Aorta (tissue), 5 donors: ENCODE results near the gene C10orf67. TPM values are rescaled to one million over a fixed set of nuclear protein-coding genes. Genes with fewer than 3 reads are reported as not detected.
"Not testable (repeated sequence)": the region's sequence is repeated elsewhere in the genome, so short reads cannot be mapped to it uniquely, and the experiment has no call there.

Experiments used
- ATAC-seq: fragments of 200-7000 bp; cut with Tn5 transposase; one replicate; pipeline ENCODE4 v1.9.1; 2022; ENCODE audit warnings: moderate library complexity; ENCODE audit not compliant: low FRiP score
- DNase-seq, 2 donors: peaks; one replicate each; pipeline ENCODE4 v3.0.0-alpha.2; 2020
- H3K27ac ChIP-seq, 2 donors: one replicate each; pipeline ENCODE4 v1.5.1; 2013; ENCODE audit warnings: low read length in 2 of 2, mild to moderate bottlenecking in 2 of 2, moderate library complexity in 2 of 2, control low read depth in 1 of 2, inconsistent platforms in 1 of 2, low read depth in 1 of 2
- H3K27me3 ChIP-seq, 2 donors: one replicate each; pipeline ENCODE4 v1.6.1; 2013; ENCODE audit warnings: control low read depth in 1 of 2, low read length in 1 of 2, mild to moderate bottlenecking in 1 of 2, moderate library complexity in 1 of 2; ENCODE audit not compliant: insufficient read depth in 2 of 2, control insufficient read depth in 1 of 2
- H3K36me3 ChIP-seq, 2 donors: one replicate each; pipeline ENCODE4 v1.6.1; 2013; ENCODE audit warnings: control low read depth in 1 of 2, low read length in 1 of 2, mild to moderate bottlenecking in 1 of 2; ENCODE audit not compliant: insufficient read depth in 2 of 2, control insufficient read depth in 1 of 2
- H3K4me1 ChIP-seq, 2 donors: one replicate each; pipeline ENCODE4 v1.6.1; 2013; ENCODE audit warnings: low read length in 2 of 2, control low read depth in 1 of 2, mild to moderate bottlenecking in 1 of 2, moderate library complexity in 1 of 2; ENCODE audit not compliant: insufficient read depth in 2 of 2, control insufficient read depth in 1 of 2
- H3K4me3 ChIP-seq, 2 donors: one replicate each; pipeline ENCODE4 v1.5.1; 2013; ENCODE audit warnings: low read length in 2 of 2, control low read depth in 1 of 2, mild to moderate bottlenecking in 1 of 2
- H3K9me3 ChIP-seq: one replicate; pipeline ENCODE4 v1.6.1; 2013; ENCODE audit warnings: mild to moderate bottlenecking, low read length; ENCODE audit not compliant: control insufficient read depth
- WGBS, 2 donors: extraction: QIAGEN DNeasy Blood & Tissue Kit; methylation state at CpG; one replicate each; pipeline ENCODE4 v1.1.7; 2013; 5-methylcytosine and 5-hydroxymethylcytosine counted together
- intact Hi-C, 2 donors: fragments of 100-400 bp; cut with DNase I; formaldehyde crosslinking; loops; one replicate each; pipeline versions ENCODE4 v1.14.2 to v1.15.0; 2022
- polyA plus RNA-seq, 2 donors: library from polyadenylated mRNA; stranded (reverse); fragments of 200-250 nt; gene quantifications; one replicate each; pipeline ENCODE4 v1.2.3, GENCODE V29; 2013
- total RNA-seq, 2 donors: library from RNA; stranded (reverse); fragmentation: NEBNext Ultra II Directional; extraction: Animal tissue kit (Norgen Biotek cat#: 25700); gene quantifications; one replicate each; pipeline ENCODE4 v1.2.1, GENCODE V29; 2021
- donor health status: healthy with polysubstance abuse.
- donor health status: Bipolar disorder and iron deficiency.
- donor health status: DM: no; HTN: no; CAD: no.
- donor health status: DM: no; HTN: no; CAD: no.
- donor health status: DM: yes; HTN: yes; CAD: no.

Gene C10orf67
- total and polyA plus RNA-seq, 4 donors, result not detected

DNA sequence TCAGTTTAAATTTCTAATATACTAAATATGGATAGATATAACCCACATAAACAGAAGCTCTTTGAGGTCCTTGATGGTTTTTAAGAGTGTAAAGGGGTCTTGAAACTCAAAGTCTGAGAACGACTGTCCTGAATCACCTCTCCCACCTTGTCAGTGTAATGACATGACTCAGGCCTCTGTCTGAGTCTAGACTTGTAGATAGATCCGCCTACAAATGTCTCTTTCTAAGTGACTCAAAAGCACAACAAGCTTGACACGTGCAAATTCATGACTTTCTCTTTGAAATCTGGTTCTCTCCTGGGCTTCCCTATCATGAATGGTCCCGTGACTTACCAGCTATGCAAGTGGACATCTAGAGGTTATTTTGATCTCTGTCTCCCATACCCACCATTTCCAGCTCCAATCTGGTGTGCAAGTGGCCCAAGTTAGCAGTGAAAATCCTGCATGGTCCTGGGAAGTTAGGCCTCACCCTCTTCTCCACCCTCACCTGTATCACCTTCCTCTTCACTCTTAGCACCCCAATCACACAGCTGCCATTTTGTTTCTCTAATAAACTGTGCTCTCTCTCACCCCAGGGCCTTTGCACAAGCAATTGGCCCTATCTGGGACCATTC is 20.9 kb upstream of the C10orf67 start:
- intact Hi-C loops, H3K36me3 ChIP-seq, ATAC-seq, H3K9me3 ChIP-seq, H3K27ac ChIP-seq, H3K27me3 ChIP-seq, DNase-seq, H3K4me3 ChIP-seq, H3K4me1 ChIP-seq: not testable (repeated sequence)
- WGBS, 2 donors, result 65 to 70% methylated on average over 4 of the region's 4 CpGs

DNA sequence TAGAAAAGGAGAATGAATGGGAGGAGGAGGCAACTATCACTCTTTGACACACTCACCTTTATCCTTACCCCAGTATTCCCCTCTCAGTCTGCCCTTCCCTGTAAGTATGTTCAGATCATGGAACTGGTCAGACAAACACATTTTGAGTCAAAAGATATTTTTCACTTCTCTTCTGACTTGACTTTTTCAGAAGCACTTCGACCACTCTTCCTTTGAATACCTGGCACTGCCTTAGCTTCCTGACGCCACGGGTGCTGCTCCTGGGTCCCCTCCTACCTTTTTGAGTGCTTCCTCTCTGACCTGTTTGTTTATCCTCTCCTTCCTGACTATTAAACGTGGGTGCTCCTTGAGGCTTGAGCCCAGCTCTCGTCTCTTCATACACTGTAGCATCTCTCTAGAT is 19.8 kb upstream of the C10orf67 start:
- H3K27me3 ChIP-seq, result no peaks in the 10 kb centered on the region
- intact Hi-C loops, result no loop called here
- ATAC-seq, result no peak
- no peaks in the 10 kb centered on the region for H3K36me3 ChIP-seq
- H3K9me3 ChIP-seq, result no peaks in the 10 kb centered on the region
- H3K27ac ChIP-seq, result no peak overlapping the region
- no peak for DNase-seq
- 59 to 60% methylated on average over 5 of the region's 5 CpGs for WGBS, 2 donors
- no peaks in the 10 kb centered on the region for H3K4me1 ChIP-seq
- H3K4me3 ChIP-seq, result no peak overlapping the region

DNA sequence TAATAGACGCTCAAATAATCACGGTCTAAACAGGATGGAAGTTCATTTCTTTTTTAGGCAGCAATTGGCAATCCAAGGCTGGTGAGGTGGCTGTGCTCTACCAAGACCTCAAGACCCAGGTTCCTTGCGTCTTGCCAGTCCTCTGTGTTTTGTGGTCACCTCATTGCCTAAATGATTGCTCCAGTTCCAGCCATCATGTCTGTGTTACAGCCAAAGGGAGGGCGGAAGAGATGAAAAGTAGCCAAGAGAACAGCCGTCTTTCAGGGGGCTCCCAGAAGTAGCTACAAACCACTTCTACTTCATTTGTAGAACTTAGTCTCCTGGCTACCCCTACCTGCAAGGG is 19.2 kb upstream of the C10orf67 start:
- intact Hi-C loops, result no loop called here
- WGBS, 2 donors, result 88 to 91% methylated on average over 5 of the region's 5 CpGs
- Histone ChIP-seq H3K36me3 (no peaks in the 10 kb centered on the region), H3K27me3 (no peaks in the 10 kb centered on the region), H3K4me3 (no peak overlapping the region), H3K9me3 (no peaks in the 10 kb centered on the region), H3K4me1 (no peaks in the 10 kb centered on the region), H3K27ac (no peak overlapping the region)
- ATAC-seq, result no peak
- no peak for DNase-seq

DNA sequence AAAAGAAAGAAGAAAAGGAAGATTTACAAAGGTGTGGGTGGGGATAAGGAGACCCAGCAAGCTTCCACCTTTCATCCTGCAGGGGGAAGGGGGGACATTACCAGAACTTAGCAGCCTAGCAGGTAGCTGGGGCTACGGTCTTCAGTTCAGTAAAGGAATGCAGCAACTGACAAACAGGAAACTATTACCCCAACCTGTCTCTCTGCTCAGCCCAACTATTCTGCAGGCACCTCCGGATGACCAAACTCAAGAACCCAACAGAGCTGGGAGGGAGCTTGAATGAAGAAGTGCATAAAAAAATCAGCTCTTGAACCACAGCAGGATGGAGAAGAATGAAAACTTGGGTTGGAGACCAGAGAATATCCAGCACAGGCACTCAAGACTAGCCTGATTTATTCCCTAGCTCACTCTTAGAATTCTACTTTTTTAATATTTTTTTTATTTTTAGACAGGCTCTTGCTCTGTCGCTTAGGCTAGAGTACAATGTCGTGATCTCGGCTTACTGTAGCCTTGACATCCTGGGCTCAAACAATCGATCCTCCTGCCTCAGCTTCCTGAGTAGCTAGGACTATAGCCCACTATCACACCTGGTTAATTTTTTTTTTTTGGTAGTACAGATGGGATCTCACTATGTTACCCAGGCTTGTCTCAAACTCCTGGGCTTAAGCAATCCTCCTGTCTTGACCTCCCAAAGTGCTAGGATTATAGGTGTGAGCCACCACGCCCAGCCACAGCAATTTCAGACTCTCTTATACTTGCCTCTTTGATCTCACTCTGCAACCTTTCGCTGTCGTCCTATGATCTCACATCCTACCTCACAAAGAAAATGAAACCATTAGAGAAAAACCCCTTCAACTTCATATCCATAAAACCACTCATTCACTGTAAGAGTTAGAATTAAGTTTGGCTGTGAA is 18.5 kb upstream of the C10orf67 start:
- Histone ChIP-seq H3K9me3 (no peaks in the 10 kb centered on the region), H3K27ac (no peak overlapping the region), H3K4me1 (no peaks in the 10 kb centered on the region), H3K4me3 (no peak overlapping the region), H3K27me3 (no peaks in the 10 kb centered on the region), H3K36me3 (no peaks in the 10 kb centered on the region)
- DNase-seq (no peak), ATAC-seq (no peak)
- intact Hi-C loops, result no loop called here
- 80 to 81% methylated on average over 9 of the region's 9 CpGs for WGBS, 2 donors

DNA sequence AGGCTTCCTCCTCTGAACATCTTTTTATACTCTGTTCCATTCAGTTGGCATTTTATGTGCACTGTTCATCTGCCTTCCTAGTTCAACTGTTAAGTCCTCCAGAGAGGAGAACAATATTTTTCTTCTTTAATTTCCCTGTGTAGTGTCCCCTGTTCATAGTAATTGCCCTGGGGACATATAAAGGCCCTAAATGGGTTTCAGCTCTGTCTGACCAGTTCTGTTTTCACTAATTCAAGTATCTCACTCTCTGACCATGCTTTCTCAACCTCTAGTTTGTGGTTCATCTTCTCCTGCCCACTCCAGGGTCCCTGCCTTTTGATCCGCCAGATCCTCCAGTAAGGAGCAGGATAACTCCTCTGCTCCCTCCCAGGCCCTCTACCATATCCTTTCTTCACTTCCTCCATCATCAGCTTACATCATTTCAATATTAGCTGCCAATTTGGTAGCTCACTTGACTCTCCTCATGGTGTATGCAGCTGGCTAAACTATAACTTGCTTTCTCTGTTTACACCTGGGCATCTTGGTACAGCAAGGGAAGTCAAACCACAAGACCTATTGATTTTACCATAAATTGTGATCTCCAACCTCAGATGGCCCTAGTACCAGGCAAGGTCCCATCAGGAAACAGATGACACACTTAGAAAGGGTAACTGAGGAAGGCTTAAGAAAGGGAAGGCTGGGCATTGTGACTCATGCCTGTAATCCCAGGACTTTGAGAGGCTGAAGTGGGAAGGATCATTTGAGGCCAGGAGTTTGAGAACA is 17.7 kb upstream of the C10orf67 start:
- WGBS, 2 donors, result 73 to 87% methylated on average over 1 of the region's 1 CpG
- intact Hi-C loops, result no loop called here
- ATAC-seq, result no peak

DNA sequence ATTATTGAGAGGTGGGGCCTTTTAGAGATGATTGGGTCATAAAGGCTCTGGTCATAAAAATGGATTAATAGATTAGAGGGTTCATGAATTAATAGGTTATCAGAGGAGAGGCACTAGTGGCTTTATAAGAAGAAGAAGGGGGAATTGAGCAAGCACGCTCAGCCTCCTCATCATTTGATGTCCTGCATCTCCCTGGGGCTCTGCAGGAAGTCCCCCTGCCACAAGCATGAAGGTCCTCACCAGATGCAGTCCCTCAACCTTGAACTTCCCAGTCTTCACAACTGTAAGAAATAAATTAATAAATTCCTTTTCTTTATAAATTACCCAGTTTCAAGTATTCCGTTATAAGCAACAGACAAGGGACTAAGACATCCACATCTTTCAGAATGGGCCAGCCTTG is 17.1 kb upstream of the C10orf67 start:
- ATAC-seq (no peak), DNase-seq (no peak)
- Histone ChIP-seq H3K9me3 (no peaks in the 10 kb centered on the region), H3K4me3 (no peak overlapping the region), H3K27me3 (no peaks in the 10 kb centered on the region), H3K4me1 (no peaks in the 10 kb centered on the region), H3K36me3 (no peaks in the 10 kb centered on the region), H3K27ac (no peak overlapping the region)
- 81 to 84% methylated on average over 2 of the region's 2 CpGs for WGBS, 2 donors
- intact Hi-C loops, result no loop called here

More for the DNA sequence above, 17.7 kb upstream of the C10orf67 start:
- no peaks in the 10 kb centered on the region for H3K9me3 ChIP-seq
- no peaks in the 10 kb centered on the region for H3K27me3 ChIP-seq
- no peaks in the 10 kb centered on the region for H3K4me1 ChIP-seq
- H3K4me3 ChIP-seq, result no peak overlapping the region
- no peaks in the 10 kb centered on the region for H3K36me3 ChIP-seq
- no peak for DNase-seq
- H3K27ac ChIP-seq, result no peak overlapping the region

DNA sequence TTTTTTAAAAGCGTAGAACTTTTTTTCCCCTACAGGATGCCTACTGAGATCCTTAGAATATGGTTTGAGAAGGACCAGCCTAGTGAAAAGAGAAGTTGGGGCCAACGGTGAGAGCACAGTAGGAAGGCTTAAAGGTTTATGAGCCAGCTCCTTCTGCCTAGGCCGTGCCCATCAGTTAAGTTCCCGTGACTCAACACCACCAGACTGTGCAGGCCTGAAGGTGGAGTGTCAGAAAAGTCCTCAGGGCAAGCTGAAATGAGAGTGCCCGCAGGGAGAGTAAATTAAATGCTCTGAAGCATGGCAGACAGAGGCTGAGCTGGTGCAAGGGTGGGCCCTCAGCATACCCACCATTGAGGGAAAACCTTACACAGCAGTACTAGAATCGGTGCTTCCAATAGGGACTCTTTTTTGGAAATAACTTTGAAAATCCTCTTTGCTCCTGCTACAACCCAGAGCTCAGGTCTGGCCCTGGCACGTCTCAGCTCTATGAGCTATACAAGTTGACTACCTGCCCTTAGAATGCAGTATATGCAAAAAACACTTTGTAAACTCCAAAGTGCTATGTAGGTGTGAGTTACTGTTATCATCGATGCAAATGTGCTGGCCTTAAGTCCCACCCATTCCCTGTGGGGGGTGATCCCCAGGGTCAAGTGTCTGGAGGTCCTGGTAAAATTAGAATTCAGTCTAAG is 15.2 kb upstream of the C10orf67 start:
- H3K27me3 ChIP-seq, result no peaks in the 10 kb centered on the region
- intact Hi-C loops, result no loop called here
- no peaks in the 10 kb centered on the region for H3K4me1 ChIP-seq
- DNase-seq (no peak), ATAC-seq (no peak)
- 77 to 84% methylated on average over 8 of the region's 8 CpGs for WGBS, 2 donors
- H3K9me3 ChIP-seq, result no peaks in the 10 kb centered on the region
- H3K4me3 ChIP-seq, result no peak overlapping the region
- no peak overlapping the region for H3K27ac ChIP-seq
- no peaks in the 10 kb centered on the region for H3K36me3 ChIP-seq

DNA sequence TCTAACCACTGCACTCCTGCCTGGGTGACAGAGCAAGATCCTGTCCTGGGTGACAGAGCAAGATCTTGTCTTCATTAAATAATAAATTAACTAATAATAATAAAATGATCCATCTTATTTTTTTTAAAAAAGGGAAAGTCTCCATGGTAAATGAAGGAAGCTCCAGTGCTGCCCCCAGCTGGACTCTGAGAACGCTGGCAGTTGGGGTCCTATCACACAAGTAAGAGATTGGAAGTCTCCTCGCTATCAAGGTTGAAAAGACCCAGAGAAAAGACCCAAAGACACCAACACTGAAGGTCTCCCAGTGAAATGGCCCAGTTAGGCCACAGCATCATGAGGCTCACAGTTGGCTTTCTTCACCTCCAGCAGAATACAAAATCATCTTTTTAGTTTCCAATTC is 13.8 kb upstream of the C10orf67 start:
- intact Hi-C loops, result no loop called here
- no peaks in the 10 kb centered on the region for H3K36me3 ChIP-seq
- DNase-seq (no peak), ATAC-seq (no peak)
- H3K4me3 ChIP-seq, result no peak overlapping the region
- no peaks in the 10 kb centered on the region for H3K4me1 ChIP-seq
- H3K9me3 ChIP-seq, result no peaks in the 10 kb centered on the region
- 60 to 76% methylated on average over 2 of the region's 2 CpGs for WGBS, 2 donors
- H3K27ac ChIP-seq, result no peak overlapping the region
- H3K27me3 ChIP-seq, result no peaks in the 10 kb centered on the region
